A549 treated with CORT108297 at 1 μM for 4 hours (cell line): ENCODE data around the gene CIB4. TPM values are rescaled to one million over a fixed set of nuclear protein-coding genes. Genes with fewer than 3 reads are reported as not detected.

Experiments
- total RNA-seq: library from RNA; stranded (reverse); fragments of 200-300 nt; extraction: Qiagen RNA extraction; gene quantifications from 5 replicates; pipeline ENCODE4 v1.2.3, GENCODE V29; 2022

Gene CIB4
- 0.16 to 0.34 TPM in 2 of 5 replicates, not detected in the others for total RNA-seq

GRCh38 chr2:26640781-26641564 lies at the start of gene CIB4:
Gene CIB4, minus strand, starts transcription at chr2:26641366. Its CDS starts 52 bp downstream, at chr2:26641314.

Other genes starting within 250 kb of the CIB4 start
- 0.19 to 0.34 TPM (median 0.25 TPM) in 5 replicates for gene DRC1, start 239.4 kb downstream of the CIB4 start, total RNA-seq
- gene OTOF, start 163.2 kb downstream of the CIB4 start, total RNA-seq = 0.05 to 0.15 TPM (median 0.07 TPM) in 5 replicates
- gene KCNK3, start 51.4 kb upstream of the CIB4 start, total RNA-seq = 0.53 to 1.2 TPM (median 1.0 TPM) in 5 replicates
- gene SLC35F6, start 122.9 kb upstream of the CIB4 start, total RNA-seq = 34.5 to 41.0 TPM (median 35.9 TPM) in 5 replicates
- gene CENPA, start 144.7 kb upstream of the CIB4 start, total RNA-seq = 48.7 to 57.9 TPM (median 55.8 TPM) in 5 replicates
- gene DPYSL5, start 206.8 kb upstream of the CIB4 start, total RNA-seq = 3.8 to 6.8 TPM (median 5.0 TPM) in 5 replicates